NCI-H2081 (cell line): ENCODE results near the gene NANP.

Source experiments
- DNase-seq, 2 experiments: peaks; one replicate each; lab custom pipeline; 2025; lab: John Stamatoyannopoulos, UW

Gene NANP

DNA sequence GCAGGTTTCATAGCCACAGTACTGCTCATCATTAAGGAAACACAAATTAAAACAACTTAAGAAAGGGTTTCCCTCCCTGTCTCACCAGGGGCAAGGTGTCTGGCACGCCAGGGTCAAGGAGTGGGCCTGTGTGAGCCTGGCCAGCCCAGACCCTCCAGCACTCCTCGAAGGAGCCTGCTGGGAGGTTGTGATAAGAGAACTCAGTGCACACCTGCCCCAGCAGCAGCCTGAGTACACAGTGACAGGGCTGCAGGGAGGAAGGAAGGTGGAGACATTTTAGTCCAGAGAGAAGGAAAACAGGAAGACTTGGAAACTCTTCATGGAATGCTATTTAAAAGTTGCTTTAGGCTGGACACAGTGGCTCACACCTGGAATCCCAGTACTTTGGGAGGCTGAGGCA is 52.6 kb downstream of the NANP start:
- DNase-seq: no peak

DNA sequence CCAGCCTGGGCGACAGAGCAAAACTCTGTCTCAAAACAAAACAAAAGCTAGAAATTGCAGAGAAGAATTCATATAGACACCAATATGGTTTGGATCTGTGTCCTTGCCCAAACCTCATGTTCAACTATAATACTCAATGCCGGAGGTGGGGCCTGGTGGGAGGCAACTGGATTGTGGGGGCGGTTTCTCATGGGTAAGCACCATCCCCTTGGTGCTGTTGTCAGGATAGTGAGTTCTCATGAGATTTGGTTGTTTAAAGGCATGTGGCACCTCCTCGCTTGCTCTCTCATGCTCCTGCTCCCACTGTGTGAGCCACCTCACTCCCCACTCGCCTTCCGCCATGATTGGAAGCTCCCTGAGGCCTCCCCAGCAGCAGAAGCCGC is 53.7 kb downstream of the NANP start:
- no peak for DNase-seq

DNA sequence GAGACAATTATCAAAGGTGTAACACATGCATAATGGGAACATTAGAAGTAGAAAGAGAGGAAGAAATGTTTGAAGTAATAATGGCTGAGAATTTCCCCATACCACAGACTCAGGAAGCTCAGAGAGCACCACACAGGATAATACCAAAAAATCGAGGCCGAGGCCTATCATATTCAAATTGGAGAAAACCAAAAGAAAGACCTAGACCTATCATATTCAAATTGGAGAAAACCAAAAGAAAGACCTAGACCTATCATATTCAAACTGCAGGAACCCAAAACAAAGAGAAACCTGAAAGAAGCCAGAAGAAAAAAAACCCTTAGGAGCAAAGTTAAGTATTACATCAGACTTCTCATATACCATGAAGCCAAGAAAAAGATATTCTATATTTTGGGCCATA is 56.5 kb downstream of the NANP start:
- no peak for DNase-seq

DNA sequence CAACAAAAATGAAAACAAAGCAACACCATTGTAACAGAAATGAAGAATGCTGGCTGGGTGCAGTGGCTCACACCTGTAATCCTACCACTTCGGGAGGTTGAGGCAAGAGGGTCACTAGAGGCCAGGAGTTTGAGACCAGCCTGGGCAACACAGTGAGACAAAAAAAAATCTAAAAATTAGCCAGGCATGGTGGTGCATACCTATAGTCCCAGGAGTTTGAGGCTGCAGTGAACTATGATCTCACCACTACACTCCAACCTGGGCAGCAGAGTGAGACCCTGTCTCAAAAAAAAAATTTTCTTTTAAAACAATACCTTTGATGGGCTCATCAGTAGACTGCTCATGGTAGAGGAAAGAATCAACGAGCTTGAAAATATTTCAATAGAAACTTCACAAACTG is 57.0 kb downstream of the NANP start:
- DNase-seq: no peak

DNA sequence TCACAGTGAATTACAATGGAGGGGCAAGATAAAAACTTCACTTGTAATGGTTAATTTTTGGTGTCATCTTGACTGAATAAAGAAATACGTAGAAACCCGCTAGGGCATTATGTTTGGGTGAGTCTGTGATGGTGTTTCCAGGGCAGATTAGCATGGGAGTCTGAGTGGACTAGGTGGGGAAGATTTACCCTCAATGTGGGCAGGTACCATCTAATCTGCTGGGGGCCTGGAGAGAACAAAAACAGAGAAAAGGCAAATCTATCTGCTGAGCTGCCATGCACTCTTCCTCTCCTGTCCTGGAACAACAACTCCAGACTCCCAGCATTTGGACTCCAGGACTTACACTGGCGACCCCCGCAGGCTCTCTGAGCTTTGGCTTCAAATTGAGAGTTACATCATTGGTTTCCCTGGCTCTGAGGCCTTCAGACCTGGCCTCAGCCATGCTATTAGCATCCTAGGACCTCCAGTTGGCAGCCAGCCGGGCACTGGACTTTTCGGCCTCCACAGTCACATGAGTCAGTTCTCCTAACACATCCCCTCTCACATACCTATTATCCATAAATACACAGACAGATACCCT is 58.1 kb downstream of the NANP start:
- DNase-seq: no peak

DNA sequence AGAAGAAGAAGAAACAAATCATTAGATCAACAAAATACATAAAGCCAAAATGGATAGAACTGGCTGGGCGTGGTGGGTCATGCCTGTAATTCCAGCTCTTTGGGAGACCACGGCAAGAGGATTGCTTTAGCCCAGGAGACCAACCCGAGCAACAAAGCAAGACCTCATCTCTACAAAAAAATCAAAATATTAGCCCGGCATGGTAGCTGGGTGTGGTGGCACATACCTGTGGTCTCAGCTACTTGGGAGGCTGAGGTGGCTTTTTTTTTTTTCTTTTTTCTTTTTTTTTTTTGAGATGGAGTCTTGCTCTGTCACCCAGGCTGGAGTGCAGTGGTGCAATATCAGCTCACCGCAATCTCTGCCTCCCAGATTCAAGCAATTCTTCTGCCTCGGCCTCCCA is 59.9 kb downstream of the NANP start:
- DNase-seq: no peak

DNA sequence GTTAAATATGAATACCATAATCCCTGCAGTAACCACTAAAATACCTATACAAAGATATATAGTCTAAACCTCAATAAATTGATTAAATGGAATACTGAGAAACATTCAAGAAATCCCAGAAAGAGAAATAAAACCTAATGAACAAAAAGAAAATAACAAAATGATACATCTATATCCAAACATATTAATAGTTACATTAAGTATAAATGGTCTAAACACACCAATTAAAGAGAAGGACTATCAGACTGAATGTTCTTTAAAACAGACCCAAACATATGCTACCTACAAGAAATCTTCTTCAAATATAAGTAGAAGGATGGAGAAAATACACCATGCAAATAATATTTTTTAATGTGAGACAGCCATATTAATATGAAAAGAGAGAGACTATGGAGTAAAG is 60.5 kb downstream of the NANP start:
- DNase-seq: no peak
